Erythroblast (primary cell): ENCODE data around the gene RNF224.

Source experiments
- GATA1 ChIP-seq: IDR thresholded peaks from 2 replicates; pipeline ENCODE4 v1.6.1; 2011; ENCODE audit warnings: low read depth, mild to moderate bottlenecking, control low read depth, low read length, moderate library complexity
- POLR2A ChIP-seq: IDR thresholded peaks from 2 replicates; pipeline ENCODE4 v1.6.1; 2011; ENCODE audit warnings: mild to moderate bottlenecking, low read length

GRCh38 chr9:137236238-137236935 is 9.1 kb downstream of the RNF224 start:
- TF ChIP-seq POLR2A (no peak), GATA1 (no peak)
